H1 (cell line): ENCODE results near the gene PRPF4.
A peak's percentile ranks its signal among the peaks of the same experiment; 100 is the strongest.

ENCODE experiments used
- CHD2 ChIP-seq: IDR thresholded peaks from 2 replicates; pipeline ENCODE4 v1.6.1; 2012; ENCODE audit warnings: low read length, improper control_type of control experiment
- RBBP5 ChIP-seq: IDR thresholded peaks from 2 replicates; pipeline ENCODE4 v1.7.1; 2012; ENCODE audit warnings: low read depth, mild to moderate bottlenecking, inconsistent platforms, low read length, moderate library complexity, borderline replicate concordance
- TF ChIP-seq, protein P1 (sequence below), 3 experiments: IDR thresholded peaks; 1 replicate in 2 of 3; 2 replicates in 1 of 3; pipeline versions ENCODE4 v1.5.1 to v1.6.1; 2011; ENCODE audit warnings: low read length in 3 of 3, mild to moderate bottlenecking in 3 of 3, inconsistent platforms in 2 of 3, low read depth in 1 of 3, moderate library complexity in 1 of 3; ENCODE audit not compliant: insufficient read depth in 1 of 3; ENCODE audit errors: control extremely low read depth in 1 of 3

DNA sequence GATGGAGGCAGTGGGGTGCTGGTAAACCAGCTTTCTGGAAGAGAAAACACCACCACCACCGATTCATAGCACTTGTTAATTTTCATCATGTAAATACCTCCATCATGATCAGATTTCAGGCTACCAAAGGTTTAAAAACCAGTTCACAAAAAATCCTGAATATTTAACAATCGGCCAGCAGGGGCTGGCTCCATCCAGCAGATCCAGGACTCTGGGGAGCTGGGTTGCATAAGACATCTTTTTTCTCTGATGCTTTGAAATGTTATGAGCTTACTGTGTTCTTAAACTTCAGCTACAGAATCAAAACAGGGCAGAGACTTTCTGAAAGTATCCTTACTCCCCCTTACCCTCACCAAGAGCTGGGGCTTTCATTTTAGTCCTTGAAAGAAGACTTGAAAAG is 42.3 kb downstream of the PRPF4 start:
- TF ChIP-seq RBBP5 = no peak
- TF ChIP-seq, protein P1, sequence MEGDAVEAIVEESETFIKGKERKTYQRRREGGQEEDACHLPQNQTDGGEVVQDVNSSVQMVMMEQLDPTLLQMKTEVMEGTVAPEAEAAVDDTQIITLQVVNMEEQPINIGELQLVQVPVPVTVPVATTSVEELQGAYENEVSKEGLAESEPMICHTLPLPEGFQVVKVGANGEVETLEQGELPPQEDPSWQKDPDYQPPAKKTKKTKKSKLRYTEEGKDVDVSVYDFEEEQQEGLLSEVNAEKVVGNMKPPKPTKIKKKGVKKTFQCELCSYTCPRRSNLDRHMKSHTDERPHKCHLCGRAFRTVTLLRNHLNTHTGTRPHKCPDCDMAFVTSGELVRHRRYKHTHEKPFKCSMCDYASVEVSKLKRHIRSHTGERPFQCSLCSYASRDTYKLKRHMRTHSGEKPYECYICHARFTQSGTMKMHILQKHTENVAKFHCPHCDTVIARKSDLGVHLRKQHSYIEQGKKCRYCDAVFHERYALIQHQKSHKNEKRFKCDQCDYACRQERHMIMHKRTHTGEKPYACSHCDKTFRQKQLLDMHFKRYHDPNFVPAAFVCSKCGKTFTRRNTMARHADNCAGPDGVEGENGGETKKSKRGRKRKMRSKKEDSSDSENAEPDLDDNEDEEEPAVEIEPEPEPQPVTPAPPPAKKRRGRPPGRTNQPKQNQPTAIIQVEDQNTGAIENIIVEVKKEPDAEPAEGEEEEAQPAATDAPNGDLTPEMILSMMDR (IDR thresholded peaks at IDR 0.05; ENCODE audit: control extremely low read depth in 1 of 3, insufficient read depth in 1 of 3, low read depth in 1 of 3, low read length in 3 of 3) = peak in 2 of 3 experiments; percentile 1 to 7; a peak in 2 of 4 replicates
- no peak for TF ChIP-seq CHD2
